ENCODE measurements around the gene PGAP1.
"Not testable (repeated sequence)": the region's sequence is repeated elsewhere in the genome, so short reads cannot be mapped to it uniquely, and the experiment has no call there.

Gene PGAP1

GRCh38 chr2:196925051-196925767, 1.3 kb downstream of the PGAP1 start:
- H3K9me3 ChIP-seq (ENCODE audit: control insufficient read depth, low read length): no peaks in the 10 kb centered on the region
- H3K4me3 ChIP-seq (ENCODE audit: extremely low read depth, insufficient read depth, low read length, poor library complexity, severe bottlenecking): peak overlapping the region; percentile 97
- peak overlapping the region; percentile 91 for H3K27ac ChIP-seq (ENCODE audit: low read depth, low read length, severe bottlenecking)
- peaks cover 6% of the 10 kb centered on the region for H3K4me1 ChIP-seq (ENCODE audit: control insufficient read depth, insufficient read depth, low read length, poor library complexity, severe bottlenecking)
- WGBS, 2 experiments (ENCODE audit: insufficient coverage in 2 of 2): 6 to 40% methylated on average over 1 to 3 of the region's 11 CpGs
- H3K36me3 ChIP-seq (ENCODE audit: control insufficient read depth, insufficient read depth, low read length): no peaks in the 10 kb centered on the region

GRCh38 chr2:196924051-196924450, 2.5 kb downstream of the PGAP1 start:
- Histone ChIP-seq H3K4me3 (ENCODE audit: extremely low read depth, insufficient read depth, low read length, poor library complexity, severe bottlenecking) (no peak overlapping the region), H3K27ac (ENCODE audit: low read depth, low read length, severe bottlenecking) (no peak overlapping the region), H3K9me3 (ENCODE audit: control insufficient read depth, low read length) (no peaks in the 10 kb centered on the region), H3K4me1 (ENCODE audit: control insufficient read depth, insufficient read depth, low read length, poor library complexity, severe bottlenecking) (peaks cover 8% of the 10 kb centered on the region), H3K36me3 (ENCODE audit: control insufficient read depth, insufficient read depth, low read length) (peaks cover 8% of the 10 kb centered on the region)

GRCh38 chr2:196918927-196919326, 7.6 kb downstream of the PGAP1 start:
- WGBS, 2 experiments (ENCODE audit: insufficient coverage in 2 of 2): 88 to 96% methylated on average over 3 of the region's 3 CpGs
- peaks cover 6% of the 10 kb centered on the region for H3K4me1 ChIP-seq (ENCODE audit: control insufficient read depth, insufficient read depth, low read length, poor library complexity, severe bottlenecking)

GRCh38 chr2:196917802-196918201, 8.7 kb downstream of the PGAP1 start:
- H3K4me1 ChIP-seq (ENCODE audit: control insufficient read depth, insufficient read depth, low read length, poor library complexity, severe bottlenecking): peaks cover 6% of the 10 kb centered on the region
- peaks cover 61% of the 10 kb centered on the region for H3K36me3 ChIP-seq (ENCODE audit: control insufficient read depth, insufficient read depth, low read length)
- no peak overlapping the region for H3K27ac ChIP-seq (ENCODE audit: low read depth, low read length, severe bottlenecking)
- H3K4me3 ChIP-seq (ENCODE audit: extremely low read depth, insufficient read depth, low read length, poor library complexity, severe bottlenecking): no peak overlapping the region
- peaks cover 6% of the 10 kb centered on the region for H3K9me3 ChIP-seq (ENCODE audit: control insufficient read depth, low read length)

More at GRCh38 chr2:196918927-196919326, 7.6 kb downstream of the PGAP1 start:
- Histone ChIP-seq H3K4me3 (ENCODE audit: extremely low read depth, insufficient read depth, low read length, poor library complexity, severe bottlenecking) (no peak overlapping the region), H3K36me3 (ENCODE audit: control insufficient read depth, insufficient read depth, low read length) (peaks cover 54% of the 10 kb centered on the region), H3K9me3 (ENCODE audit: control insufficient read depth, low read length) (peaks cover 6% of the 10 kb centered on the region), H3K27ac (ENCODE audit: low read depth, low read length, severe bottlenecking) (no peak overlapping the region)

DNA sequence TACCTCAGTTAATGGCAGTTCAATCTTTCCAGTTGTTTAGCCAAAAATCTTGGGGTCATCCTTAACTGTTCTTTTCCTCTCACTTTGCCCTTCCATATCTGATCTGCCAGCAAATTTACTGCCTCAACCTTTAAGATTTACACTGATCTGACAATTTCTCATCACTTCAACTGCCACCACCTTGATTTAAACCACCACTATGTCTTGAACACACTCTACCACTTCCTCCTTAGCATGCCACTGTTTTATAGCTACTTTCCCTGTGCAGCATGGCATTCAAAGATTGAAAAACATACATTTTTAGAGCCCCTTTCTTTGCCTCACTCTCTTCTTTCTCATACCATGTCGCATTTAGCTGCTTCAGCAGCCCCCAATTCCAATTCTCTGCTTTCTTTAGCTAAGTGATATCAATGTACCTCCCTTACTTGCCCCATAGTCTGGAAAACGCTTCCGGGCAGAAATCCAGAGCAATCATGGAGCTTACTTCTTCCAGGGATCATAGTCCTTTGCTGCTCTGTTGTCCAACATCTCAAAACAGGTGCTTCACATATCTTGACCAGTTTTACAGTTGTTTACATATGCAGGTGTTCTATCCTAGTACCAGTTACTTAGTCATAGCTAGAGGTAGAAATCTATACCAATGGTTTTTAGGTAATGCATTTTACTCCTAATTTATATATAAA, 10.9 kb downstream of the PGAP1 start:
- peaks cover 73% of the 10 kb centered on the region for H3K36me3 ChIP-seq (ENCODE audit: control insufficient read depth, insufficient read depth, low read length)
- peaks cover 6% of the 10 kb centered on the region for H3K9me3 ChIP-seq (ENCODE audit: control insufficient read depth, low read length)
- peaks cover 6% of the 10 kb centered on the region for H3K4me1 ChIP-seq (ENCODE audit: control insufficient read depth, insufficient read depth, low read length, poor library complexity, severe bottlenecking)
- H3K27ac ChIP-seq (ENCODE audit: low read depth, low read length, severe bottlenecking): no peak overlapping the region
- WGBS, 2 experiments (ENCODE audit: insufficient coverage in 2 of 2): 95 to 100% methylated on average over 2 to 3 of the region's 3 CpGs
- H3K4me3 ChIP-seq (ENCODE audit: extremely low read depth, insufficient read depth, low read length, poor library complexity, severe bottlenecking): no peak overlapping the region

DNA sequence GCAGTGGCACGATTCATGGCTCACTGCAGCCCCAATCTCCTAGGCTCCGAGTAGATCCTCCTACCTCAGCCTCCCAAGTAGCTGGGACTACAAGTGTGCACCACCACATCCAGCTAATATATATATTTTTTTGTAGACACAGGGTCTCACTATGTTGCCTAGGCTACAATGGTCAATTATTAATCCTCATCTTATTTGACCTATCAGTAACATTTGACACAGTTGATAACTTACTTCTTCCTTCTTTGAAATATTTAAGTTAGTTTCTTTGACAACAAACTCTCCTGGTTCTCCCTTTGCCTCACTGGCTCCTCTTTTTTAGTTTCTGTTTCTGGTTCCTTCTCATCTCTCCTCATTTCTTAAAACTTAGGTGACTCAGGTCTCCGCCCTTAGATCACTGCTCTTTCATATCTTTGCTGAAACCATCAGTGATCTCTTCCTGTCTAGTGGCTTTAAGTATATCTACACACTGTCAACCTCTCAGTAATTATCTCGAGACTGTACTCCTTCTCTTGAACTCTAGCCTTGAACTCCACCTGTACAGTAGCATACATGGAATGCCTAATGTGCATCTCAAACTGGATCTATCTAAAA, 11.5 kb downstream of the PGAP1 start:
- H3K27ac ChIP-seq (ENCODE audit: low read depth, low read length, severe bottlenecking): no peak overlapping the region
- WGBS, 2 experiments (ENCODE audit: insufficient coverage in 2 of 2): 95 to 96% methylated on average over 2 of the region's 4 CpGs
- H3K4me1 ChIP-seq (ENCODE audit: control insufficient read depth, insufficient read depth, low read length, poor library complexity, severe bottlenecking): peaks cover 6% of the 10 kb centered on the region
- H3K9me3 ChIP-seq (ENCODE audit: control insufficient read depth, low read length): peaks cover 6% of the 10 kb centered on the region
- H3K36me3 ChIP-seq (ENCODE audit: control insufficient read depth, insufficient read depth, low read length): peaks cover 73% of the 10 kb centered on the region
- no peak overlapping the region for H3K4me3 ChIP-seq (ENCODE audit: extremely low read depth, insufficient read depth, low read length, poor library complexity, severe bottlenecking)

- Histone ChIP-seq H3K4me1 (ENCODE audit: control insufficient read depth, insufficient read depth, low read length, poor library complexity, severe bottlenecking) (peaks cover under 1% of the 10 kb centered on the region), H3K9me3 (ENCODE audit: control insufficient read depth, low read length) (peaks cover 6% of the 10 kb centered on the region), H3K27ac (ENCODE audit: low read depth, low read length, severe bottlenecking) (no peak overlapping the region), H3K36me3 (ENCODE audit: control insufficient read depth, insufficient read depth, low read length) (peaks cover 62% of the 10 kb centered on the region), H3K4me3 (ENCODE audit: extremely low read depth, insufficient read depth, low read length, poor library complexity, severe bottlenecking) (no peak overlapping the region)
- no CpG with 5 or more reads among the region's 1 CpG for WGBS, 2 experiments (ENCODE audit: insufficient coverage in 2 of 2)
These were observed 12.8 kb downstream of the PGAP1 start for GRCh38 chr2:196913691-196914090.

DNA sequence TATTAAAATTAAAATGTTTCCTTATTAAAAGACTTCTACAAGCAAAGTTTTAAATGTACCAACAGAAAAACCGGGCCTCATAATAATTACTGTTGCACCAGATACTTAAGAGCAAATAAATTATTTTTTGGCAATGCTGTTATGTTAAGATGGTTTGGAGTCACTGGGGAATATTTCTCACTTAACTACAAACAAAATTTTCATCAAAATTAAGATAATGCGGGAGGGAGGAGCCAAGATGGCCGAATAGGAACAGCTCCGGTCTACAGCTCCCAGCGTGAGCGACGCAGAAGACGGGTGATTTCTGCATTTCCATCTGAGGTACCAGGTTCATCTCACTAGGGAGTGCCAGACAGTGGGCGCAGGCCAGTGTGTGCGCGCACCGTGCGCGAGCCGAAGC, 21.1 kb downstream of the PGAP1 start:
- H3K4me1 ChIP-seq (ENCODE audit: control insufficient read depth, insufficient read depth, low read length, poor library complexity, severe bottlenecking); H3K4me3 ChIP-seq (ENCODE audit: extremely low read depth, insufficient read depth, low read length, poor library complexity, severe bottlenecking); H3K9me3 ChIP-seq (ENCODE audit: control insufficient read depth, low read length); H3K27ac ChIP-seq (ENCODE audit: low read depth, low read length, severe bottlenecking): not testable (repeated sequence)
- peaks cover 18% of the 10 kb centered on the region for H3K36me3 ChIP-seq (ENCODE audit: control insufficient read depth, insufficient read depth, low read length)
- WGBS, 2 experiments (ENCODE audit: insufficient coverage in 2 of 2): no CpG with 5 or more reads among the region's 15 CpGs

GRCh38 chr2:196902828-196903227, 23.7 kb downstream of the PGAP1 start:
- WGBS, 2 experiments (ENCODE audit: insufficient coverage in 2 of 2): no CpG with 5 or more reads among the region's 3 CpGs
- peaks cover 5% of the 10 kb centered on the region for H3K4me1 ChIP-seq (ENCODE audit: control insufficient read depth, insufficient read depth, low read length, poor library complexity, severe bottlenecking)
- peaks cover 27% of the 10 kb centered on the region for H3K36me3 ChIP-seq (ENCODE audit: control insufficient read depth, insufficient read depth, low read length)
- no peak overlapping the region for H3K4me3 ChIP-seq (ENCODE audit: extremely low read depth, insufficient read depth, low read length, poor library complexity, severe bottlenecking)
- no peaks in the 10 kb centered on the region for H3K9me3 ChIP-seq (ENCODE audit: control insufficient read depth, low read length)
- no peak overlapping the region for H3K27ac ChIP-seq (ENCODE audit: low read depth, low read length, severe bottlenecking)

DNA sequence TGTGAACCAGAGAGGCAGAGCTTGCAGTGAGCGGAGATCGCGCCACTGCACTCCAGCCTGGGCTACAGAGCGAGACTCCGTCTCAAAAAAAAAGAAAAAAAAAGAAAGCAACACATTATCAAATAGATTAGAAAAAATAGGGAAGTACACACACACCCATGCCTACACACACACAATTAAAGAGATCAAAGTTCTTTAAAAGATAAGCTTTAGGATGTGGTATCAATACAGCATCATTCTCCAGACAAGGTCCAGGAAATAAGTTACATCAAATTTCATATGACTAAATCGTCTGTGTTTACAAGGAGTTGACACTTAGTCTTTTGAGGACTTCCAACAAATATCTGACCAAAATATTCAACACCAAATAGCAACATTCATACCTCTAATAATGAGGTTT, 25.7 kb downstream of the PGAP1 start:
- WGBS, 2 experiments (ENCODE audit: insufficient coverage in 2 of 2): 100% methylated on average over 1 of the region's 6 CpGs; no CpG with 5 or more reads in 1 of the 2 experiments
- Histone ChIP-seq H3K9me3 (ENCODE audit: control insufficient read depth, low read length) (no peaks in the 10 kb centered on the region), H3K36me3 (ENCODE audit: control insufficient read depth, insufficient read depth, low read length) (peaks cover 42% of the 10 kb centered on the region), H3K4me1 (ENCODE audit: control insufficient read depth, insufficient read depth, low read length, poor library complexity, severe bottlenecking) (peaks cover 5% of the 10 kb centered on the region), H3K4me3 (ENCODE audit: extremely low read depth, insufficient read depth, low read length, poor library complexity, severe bottlenecking) (no peak overlapping the region), H3K27ac (ENCODE audit: low read depth, low read length, severe bottlenecking) (no peak overlapping the region)

- Histone ChIP-seq H3K9me3 (ENCODE audit: control insufficient read depth, low read length) (no peaks in the 10 kb centered on the region), H3K4me3 (ENCODE audit: extremely low read depth, insufficient read depth, low read length, poor library complexity, severe bottlenecking) (no peak overlapping the region), H3K4me1 (ENCODE audit: control insufficient read depth, insufficient read depth, low read length, poor library complexity, severe bottlenecking) (peaks cover 4% of the 10 kb centered on the region), H3K36me3 (ENCODE audit: control insufficient read depth, insufficient read depth, low read length) (peaks cover 49% of the 10 kb centered on the region), H3K27ac (ENCODE audit: low read depth, low read length, severe bottlenecking) (no peak overlapping the region)
- WGBS, 2 experiments (ENCODE audit: insufficient coverage in 2 of 2): no CpG with 5 or more reads among the region's 3 CpGs
These were observed 26.5 kb downstream of the PGAP1 start for GRCh38 chr2:196899976-196900375.

Data from mesodermal cell (in vitro differentiated cells).